HG03342 (cell line): ENCODE measurements around the gene MEX3A.
"Not testable (repeated sequence)": the region's sequence is repeated elsewhere in the genome, so short reads cannot be mapped to it uniquely, and the experiment has no call there.

Experiments used
- ATAC-seq: cut with Tn5 transposase; IDR thresholded peaks from one replicate; pipeline ENCODE4 v1.9.1; 2021; ENCODE audit warnings: mild to moderate bottlenecking, moderate library complexity; ENCODE audit not compliant: unreplicated experiment

Gene MEX3A

DNA sequence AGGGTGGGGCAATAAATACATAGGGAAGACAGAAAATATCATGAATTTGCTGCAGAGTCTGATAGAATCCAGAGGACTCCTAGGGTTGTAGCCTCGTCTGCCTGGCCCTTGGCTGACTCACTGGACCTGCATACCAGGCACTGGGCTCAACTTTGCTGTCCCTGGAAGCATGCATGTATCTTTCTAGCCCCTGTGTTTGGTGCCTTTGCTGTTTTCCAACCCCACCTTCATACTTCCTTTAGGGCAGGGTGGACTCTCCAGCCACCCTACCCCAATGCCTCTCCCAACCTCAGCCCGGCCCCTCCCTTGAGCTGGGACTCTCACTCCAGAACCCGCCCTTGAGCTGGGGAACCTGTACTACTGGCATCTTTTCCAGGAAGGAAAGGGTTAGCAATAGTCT is 20.1 kb downstream of the MEX3A start:
- ATAC-seq, result no peak

DNA sequence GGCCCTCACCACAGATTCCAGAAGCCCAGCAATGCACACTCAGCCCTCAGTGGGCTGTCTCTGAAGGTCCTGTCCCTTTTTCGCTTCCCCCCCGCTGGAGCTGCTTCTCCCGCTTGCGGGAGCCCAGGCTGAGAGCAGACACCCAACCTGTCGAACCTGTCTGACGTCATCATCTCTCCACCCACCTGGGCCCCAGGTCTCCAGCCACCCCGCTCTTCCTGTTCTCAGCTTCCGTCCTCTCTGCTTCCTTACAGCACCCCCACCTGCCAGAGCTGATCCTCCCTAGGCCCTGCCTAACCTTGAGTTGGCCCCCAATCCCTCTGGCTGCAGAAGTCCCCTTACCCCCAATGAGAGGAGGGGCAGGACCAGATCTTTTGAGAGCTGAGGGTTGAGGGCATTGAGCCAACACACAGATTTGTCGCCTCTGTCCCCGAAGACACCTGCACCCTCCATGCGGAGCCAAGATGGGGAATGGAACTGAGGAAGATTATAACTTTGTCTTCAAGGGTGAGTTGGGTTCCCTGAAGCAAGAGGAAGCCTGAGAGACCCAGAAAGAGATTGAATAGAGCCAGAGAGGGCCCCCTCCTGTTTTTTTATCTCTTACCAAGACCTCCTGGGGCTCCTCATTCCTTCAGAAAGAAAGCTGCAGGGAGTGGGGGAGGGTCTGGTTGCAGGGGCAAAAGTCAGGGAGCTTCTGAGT is 21.2 kb downstream of the MEX3A start, which contains the start of gene RAB25:
Gene RAB25 (plus strand): TSS at position 224 of the 700 bp plus-strand sequence. CDS start 241 bp downstream, at position 465.
- no peak for ATAC-seq

DNA sequence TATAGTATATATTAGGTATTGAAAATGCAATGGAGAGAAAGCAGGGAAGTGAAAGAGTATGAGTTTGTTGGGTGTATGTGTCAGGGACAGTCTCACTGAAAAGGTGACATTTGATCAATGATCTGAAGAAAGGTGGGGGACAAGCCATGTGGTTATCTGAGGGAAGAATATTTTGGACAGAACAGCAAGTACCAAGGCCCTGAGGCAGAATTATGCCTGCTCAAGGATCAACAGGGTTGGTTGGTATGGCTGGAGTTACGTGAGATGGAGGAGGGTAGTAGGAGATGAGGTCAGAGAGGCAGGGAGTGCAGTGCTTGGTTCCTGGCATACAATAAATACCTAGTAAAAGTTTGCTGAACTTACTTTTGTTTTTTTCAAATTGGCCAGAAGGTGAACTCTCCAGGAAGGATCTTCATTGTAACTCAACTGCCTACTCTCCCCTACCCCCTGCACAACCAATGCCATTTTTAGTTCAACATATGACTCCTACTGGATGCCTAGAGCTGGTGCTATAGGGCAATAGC is 25.9 kb downstream of the MEX3A start:
- no peak for ATAC-seq

DNA sequence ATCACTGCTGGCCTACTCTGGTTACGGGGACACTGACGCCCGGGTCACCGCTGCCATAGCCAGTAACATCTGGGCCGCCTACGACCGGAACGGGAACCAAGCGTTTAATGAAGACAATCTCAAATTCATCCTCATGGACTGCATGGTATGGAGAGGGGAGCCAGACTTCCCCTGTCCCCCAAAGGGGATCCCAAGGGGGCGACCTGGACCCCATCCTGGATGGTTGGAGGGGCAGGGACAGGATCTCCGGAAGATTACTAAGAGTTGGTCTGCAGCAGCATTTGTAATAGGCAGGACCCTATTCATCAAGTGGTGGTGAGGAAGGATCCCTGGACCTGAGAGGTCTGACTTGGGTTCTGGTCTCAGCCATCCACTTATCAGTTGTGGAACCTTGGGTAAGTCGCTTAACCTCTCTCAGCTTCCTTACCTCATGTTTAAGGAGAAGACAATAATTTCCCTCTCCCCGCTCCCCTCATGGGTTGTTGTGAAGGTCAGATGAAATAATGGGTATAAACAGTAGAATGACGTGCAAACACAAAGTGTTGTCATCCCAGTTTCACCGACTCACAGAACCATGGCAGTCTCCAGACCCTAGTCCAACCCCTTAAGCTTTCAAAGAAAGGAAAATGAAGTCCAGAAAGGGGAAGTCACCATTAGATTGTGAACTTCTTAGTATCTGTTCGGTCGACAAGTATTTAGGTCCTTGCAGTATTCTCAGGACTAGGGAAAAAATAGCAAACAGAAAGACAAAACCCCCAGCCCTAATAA is 26.8 kb downstream of the MEX3A start:
- no peak for ATAC-seq

DNA sequence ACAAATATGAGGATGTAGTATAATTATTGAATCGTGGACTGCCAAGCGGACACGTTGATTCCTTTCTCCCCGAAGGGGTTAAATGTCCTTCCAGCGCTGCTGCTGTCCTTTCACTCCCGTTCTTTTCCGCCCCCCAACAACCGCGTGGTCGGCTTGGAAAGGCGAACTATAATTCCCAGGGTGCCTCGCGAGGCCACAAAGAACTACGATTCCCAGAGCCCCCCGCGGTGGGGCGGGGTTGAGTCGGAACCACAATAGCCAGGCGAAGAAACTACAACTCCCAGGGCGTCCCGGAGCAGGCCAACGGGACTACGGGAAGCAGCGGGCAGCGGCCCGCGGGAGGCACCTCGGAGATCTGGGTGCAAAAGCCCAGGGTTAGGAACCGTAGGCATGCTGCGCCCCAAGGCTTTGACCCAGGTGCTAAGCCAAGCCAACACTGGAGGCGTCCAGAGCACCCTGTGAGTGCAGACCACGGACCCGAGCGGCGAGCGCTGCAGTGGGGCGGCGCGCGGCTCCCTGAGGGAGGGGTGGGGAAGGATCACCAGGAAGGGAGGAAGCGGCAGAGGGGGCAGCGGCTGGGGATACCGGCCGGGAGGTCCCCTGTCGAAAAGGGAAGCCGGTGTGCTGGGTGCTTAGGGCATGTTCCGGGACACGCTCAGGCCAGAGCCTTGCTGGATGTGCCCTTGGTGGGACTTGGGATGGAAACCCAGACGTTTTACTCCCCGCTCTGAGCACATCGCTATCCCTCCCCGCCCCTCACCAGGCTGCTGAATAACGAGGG is 27.6 kb downstream of the MEX3A start, which contains the start of gene LAMTOR2:
Gene LAMTOR2 (plus strand): TSS at position 283 of the 781 bp plus-strand sequence. CDS start 108 bp downstream, at position 391.
- peak; percentile 75 for ATAC-seq

DNA sequence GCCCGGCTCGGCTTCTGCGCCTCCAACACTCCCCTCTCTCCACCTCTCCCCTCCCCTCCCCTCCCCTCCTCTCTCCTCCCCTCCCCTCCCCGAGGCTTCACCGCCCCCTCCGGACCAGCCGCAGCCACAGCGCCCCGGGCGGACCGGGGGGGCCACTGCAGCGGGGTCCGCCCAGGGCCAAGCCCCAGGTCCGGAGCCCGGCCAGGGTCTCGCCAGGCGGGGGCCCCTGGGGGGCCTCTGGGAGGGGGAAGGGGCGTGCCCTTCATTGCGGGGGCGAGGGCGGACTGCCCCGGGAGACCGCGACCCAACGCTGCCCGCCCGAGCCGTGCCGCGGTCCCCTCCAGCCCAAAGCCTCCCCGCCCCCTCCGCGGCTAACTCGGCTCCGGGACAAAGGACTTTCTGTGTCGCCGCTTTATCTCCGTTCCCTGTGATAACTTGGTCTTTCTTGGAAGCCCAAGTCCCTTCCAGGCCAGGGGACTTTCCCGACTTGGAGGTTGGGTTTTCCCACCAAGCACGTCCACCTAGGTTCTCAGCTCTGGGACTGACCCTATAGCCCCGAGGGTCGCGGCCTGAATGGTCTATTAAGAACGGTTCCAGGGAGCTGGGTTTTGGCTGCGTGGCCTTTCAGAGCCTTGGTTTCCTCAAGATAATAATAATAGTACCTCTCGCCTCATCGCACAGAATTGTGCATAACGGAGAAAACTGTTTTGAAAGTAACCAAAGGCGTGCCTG is 28.3 kb downstream of the MEX3A start, which contains the start of gene UBQLN4:
Gene UBQLN4 (minus strand): TSS at position 31 of the 732 bp plus-strand sequence. CDS start 97 bp downstream, outside the sequence.
- ATAC-seq, result peak; percentile 49

DNA sequence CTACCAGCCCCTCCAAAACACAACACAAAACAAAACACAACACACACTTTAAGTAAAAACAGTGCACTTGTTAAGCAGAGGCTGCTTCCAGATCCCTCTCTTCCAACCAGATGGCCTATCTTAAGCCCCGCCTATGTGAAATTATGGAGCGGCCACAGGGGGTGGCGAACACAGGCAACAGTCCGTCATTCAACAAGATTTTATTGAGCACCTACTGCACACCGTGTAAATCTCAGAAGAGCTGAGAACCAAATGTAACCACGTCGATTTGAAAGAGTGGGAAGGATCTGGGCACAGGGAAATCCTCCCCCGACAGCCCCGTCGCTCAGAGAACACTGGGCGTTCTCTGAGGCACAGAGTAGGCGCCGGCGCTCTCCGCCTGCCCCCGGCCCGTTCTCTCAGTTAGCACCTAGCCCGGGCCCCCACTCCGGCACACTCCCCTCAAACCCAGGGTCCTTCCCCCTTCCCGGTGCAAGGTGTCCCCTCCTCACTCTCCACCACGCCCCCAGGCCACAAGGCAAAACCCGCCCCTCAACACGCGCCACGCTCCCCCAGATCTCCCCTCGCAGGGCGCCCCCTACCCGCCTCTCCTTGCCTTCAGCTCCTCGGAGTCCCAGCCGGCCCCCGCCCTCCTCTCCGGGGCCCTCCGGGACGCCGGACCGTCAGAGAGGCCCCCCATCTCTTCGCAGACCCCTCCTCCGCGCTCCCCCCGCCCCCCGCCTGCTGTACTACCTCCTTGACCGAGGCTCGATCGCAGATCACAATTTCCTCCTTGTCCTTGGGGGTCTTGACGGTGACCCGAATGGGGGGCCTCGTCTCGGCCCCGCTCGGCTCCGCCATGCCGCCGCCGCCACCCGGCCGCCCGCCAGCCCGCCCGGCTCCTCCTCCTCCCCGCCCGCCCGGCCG is 29.1 kb downstream of the MEX3A start:
- no peak for ATAC-seq

DNA sequence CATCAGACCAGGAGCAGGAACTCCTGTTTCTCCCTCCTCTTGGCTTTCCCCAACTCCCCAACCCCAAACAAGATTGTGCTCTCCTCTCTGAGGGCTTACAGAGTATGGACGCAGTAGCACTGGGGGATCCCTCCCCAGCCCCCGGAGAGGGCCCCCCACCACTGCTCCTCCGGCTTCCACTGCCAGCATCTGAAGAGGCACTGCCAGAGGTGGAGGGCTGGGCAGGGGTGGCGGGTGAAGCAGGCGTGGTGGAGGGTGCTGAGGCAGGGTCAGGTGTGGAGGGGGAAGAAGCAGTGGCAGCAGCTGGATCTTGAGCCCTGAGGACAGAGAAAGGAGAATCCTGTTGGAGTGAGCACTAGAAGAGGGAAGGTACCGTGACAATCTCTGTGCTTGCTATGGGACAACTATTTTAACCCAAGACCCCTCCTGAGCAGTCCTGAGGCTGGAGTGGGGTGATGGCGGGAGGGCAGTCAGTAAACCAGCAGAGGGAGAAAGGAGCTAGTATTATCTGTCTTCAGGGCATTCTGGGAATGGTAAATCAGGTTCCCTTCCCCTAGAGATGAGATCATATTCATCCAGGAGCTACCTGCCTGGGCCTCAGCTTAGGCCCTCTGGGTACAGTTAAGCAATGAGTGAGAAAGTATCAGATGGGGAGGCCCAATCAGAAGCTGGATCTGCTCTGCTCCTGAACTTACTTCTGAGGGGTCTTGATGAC is 31.1 kb downstream of the MEX3A start:
- ATAC-seq, result no peak

DNA sequence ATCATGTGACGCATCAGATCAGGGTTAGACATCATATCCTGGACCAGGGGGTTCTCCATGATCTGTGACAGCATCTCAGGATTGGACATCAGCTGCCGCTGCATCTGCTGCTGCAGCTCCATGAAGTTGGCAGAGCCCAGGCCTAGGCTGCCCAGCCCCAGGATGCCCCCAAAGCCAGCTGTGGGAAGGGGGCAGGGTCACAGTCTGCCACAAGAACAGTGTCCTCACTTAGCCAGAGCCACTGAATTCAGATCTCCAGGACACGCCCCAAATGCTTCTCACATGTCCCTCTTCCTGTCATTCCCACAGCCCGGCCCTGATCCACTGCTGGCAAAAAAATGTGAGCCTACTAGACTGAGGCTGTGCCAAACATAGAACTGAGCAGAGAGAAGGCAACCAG is 31.9 kb downstream of the MEX3A start:
- no peak for ATAC-seq

DNA sequence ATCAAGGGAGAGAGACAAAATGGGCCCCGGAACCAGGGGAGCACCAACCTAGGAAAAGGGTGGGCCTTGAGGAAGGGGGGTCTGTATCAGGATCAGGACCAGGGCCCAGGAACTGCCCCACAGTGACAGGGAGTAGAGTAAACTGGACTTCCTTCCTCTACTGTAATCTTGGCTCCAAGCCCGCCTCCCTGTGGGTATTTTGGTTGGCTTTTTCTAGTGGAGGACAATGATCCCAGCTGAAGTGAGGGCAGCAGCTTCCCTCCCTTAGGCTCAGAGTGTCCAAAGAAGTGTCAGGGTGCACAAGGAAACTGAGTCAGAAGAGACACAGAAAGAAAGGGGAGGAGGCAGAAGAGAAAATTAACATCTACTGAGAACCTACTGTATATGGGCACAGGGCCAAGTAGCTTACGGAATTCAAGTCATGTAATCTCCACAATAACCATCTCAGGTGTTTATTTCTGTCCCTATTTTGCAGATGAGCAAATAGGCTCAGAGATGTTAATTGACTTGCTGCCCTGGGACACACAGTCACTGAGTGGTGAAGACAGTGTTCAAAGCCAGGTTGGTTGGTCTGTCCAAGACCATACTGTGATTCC is 33.5 kb downstream of the MEX3A start:
- no peak for ATAC-seq

DNA sequence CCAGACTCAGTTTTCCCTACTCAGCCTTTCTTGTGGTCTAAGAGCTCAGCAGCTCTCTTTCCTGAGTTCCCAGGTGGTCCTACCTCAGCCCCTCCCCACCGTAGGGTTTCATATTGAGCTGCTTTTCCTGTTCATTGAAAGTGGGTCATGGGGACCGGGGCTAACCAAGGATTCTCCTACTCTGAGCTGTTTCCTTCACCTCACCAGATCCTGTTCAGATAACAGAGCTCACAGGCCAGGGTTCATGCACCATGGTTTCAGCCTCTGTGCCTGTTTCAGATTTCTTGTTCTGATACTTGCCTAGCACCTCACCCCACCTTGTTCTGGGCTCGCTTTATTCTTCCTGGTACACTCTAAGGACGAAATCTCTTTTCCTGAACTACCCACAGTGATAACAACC is 37.2 kb downstream of the MEX3A start:
- ATAC-seq, result no peak

DNA sequence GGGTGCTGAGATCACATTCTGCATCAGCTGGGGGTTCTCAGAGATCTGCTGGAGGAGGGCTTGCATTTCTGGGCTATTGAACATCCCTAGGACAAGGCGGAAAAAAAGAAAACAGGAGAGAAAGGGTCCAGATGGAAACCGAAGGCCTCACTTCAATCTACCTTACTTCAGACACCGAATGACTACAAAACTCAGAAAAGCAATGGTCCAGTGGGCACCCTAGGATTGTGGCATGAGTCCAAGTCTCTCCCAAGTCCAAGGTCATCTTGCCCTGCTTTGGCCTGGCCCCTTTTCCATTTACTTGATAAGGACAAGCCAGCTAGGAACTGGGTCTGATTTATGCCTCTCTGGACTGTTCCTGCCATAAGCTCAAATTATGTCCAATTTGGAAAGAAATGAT is 39.4 kb downstream of the MEX3A start:
- ATAC-seq, result no peak

DNA sequence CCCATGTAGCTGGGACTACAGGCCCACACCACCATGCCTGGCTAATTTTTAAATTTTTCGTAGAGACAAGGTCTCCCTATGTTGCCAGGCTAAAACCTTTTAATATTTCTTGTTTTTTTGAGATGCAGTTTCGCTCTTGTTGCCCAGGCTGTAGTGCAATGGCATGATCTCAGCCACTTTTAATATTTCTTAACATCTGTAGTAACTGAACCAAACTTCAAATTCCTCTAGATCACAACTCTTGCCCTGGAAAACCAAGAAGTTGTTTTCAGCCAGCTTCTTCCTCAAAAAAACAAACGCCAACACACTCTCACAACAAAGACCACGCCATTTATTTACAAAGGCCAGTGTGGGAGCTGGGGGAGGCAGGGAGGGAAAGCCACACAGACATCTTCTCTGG is 47.3 kb downstream of the MEX3A start:
- ATAC-seq, result not testable (repeated sequence)

DNA sequence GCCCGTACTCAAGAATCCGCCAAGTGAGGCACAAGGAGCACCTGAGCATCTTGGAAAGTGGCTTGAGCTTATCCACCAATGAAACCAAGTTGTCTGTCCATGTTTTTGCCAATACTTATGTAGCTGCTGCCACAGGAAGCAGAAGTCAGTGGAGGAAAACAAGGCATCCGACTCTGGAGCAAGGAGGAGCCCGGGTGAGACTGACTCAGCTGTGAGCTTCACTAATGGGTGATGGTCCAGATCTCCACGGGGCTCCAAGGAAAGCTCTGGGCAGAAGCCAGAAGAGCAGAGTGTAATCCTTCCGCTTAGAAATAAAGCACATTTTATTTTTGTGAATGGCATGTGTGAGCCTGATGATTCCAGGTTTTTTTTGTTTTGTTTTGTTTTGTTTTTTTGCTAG is 49.3 kb downstream of the MEX3A start:
- ATAC-seq, result no peak

DNA sequence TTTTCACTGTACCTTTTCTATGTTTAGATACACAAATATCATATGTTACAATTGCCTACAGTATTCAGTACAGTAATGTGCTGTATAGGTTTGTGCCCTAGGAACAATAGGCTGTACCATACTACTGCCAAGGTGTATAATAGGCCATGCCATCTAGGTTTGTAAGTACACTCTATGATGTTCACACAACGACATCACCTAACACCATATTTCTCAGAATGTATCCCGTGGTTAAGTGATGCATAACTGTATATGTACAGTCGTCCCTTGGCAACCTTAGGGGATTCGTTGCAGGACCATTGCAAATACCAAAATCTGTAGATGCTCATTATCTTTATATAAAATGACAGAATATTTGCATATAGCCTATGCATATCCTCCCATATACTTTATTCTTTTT is 55.7 kb downstream of the MEX3A start:
- ATAC-seq, result no peak

DNA sequence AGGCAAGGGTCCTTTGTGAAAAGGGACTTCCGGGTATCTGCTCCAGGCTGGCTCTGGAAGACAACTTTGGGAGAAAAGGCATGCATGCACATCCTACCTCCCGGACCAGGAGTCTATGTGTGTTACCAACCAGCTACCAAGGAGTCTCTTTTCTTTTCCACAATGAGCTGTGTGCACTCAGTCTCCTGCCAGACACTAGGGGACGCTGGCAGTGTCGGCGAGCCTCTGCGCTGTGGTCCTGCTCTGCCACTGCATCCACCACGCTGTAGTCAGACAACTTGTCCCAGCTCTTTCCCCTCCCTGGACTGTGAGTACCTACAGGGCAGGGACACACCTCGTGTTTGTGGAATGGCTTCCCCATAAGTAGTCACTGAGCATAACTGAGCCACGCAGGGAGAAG is 56.4 kb downstream of the MEX3A start:
- ATAC-seq, result no peak

DNA sequence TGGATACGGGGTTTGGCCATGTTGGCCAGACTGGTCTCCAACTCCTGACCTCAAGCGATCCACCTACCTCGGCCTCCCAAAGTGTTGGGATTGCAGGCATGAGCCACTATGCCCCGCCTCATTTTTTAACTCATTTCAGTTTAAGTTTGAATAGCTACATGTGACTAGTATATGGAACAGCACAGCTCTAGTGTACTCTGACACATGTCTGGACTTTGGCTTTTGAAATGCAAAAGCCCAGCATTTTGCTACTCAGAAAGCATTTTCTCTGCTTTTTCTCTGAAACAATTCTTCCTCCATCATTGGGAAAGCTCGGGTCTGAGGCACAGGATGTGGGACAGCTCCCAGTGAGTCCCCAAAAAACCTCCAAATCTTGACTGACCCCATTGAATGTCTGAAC is 57.5 kb downstream of the MEX3A start:
- ATAC-seq, result no peak
